Measurements from ENCODE around the gene GDPGP1. TPM values are rescaled to one million over a fixed set of nuclear protein-coding genes. Genes with fewer than 3 reads are reported as not detected.
A peak's percentile ranks its signal among the peaks of the same experiment; 100 is the strongest.
"Not testable (repeated sequence)": the region's sequence is repeated elsewhere in the genome, so short reads cannot be mapped to it uniquely, and the experiment has no call there.

Gene GDPGP1
- total and polyA plus RNA-seq, 8 donors: 3.4 to 8.6 (median 4.0) TPM

- ATAC-seq (no peak), DNase-seq (no peak)
- Histone ChIP-seq H3K27ac (no peak overlapping the region), H3K9me3 (no peaks in the 10 kb centered on the region), H3K27me3 (no peaks in the 10 kb centered on the region), H3K36me3 (peaks cover 0 to 18% of the 10 kb centered on the region in 2 donors), H3K4me3 (no peak overlapping the region), H3K4me1 (peaks cover 0 to 3% of the 10 kb centered on the region in 2 donors)
- intact Hi-C loops (cut with DNase I): no loop called here
- TF ChIP-seq CTCF (IDR thresholded peaks at IDR 0.05): no peak
These were observed 10.1 kb downstream of the GDPGP1 start for GRCh38 chr15:90243943-90244639.

- no peak for TF ChIP-seq CTCF (IDR thresholded peaks at IDR 0.05)
- H3K4me1 ChIP-seq: peaks cover 0 to 14% of the 10 kb centered on the region in 2 donors
- H3K27ac ChIP-seq: peak overlapping the region in 1 of 2 donors; percentile 63
- H3K4me3 ChIP-seq: peak overlapping the region; percentile 49 to 52
- H3K36me3 ChIP-seq: no peaks in the 10 kb centered on the region
- H3K27me3 ChIP-seq: no peaks in the 10 kb centered on the region
- intact Hi-C loops (cut with DNase I): no loop called here
- DNase-seq (no peak), ATAC-seq (no peak)
- no peaks in the 10 kb centered on the region for H3K9me3 ChIP-seq
These were observed 14.8 kb downstream of the GDPGP1 start for GRCh38 chr15:90248789-90249202.

GRCh38 chr15:90249203-90249863 lies 15.3 kb downstream of the GDPGP1 start, which contains the start of gene TTLL13:
Gene TTLL13 (plus strand): TSS chr15:90249556. CDS start chr15:90250631, 1,075 bp downstream.
- Histone ChIP-seq H3K27me3 (no peaks in the 10 kb centered on the region), H3K4me3 (peak within 1 kb of the TSS; percentile 49 to 52), H3K9me3 (no peaks in the 10 kb centered on the region), H3K36me3 (no peaks in the 10 kb centered on the region), H3K4me1 (peaks cover 0 to 14% of the 10 kb centered on the region in 2 donors), H3K27ac (peak within 1 kb of the TSS; percentile 10 to 63)
- no peak for TF ChIP-seq CTCF (IDR thresholded peaks at IDR 0.05)
- ATAC-seq: peak; percentile 99
- intact Hi-C loops (cut with DNase I): no loop called here
- peak; percentile 85 to 98 (median 94) for DNase-seq

GRCh38 chr15:90257776-90258175 lies 23.8 kb downstream of the GDPGP1 start:
- Histone ChIP-seq H3K27me3 (no peaks in the 10 kb centered on the region), H3K4me1 (no peaks in the 10 kb centered on the region), H3K36me3 (no peaks in the 10 kb centered on the region), H3K9me3 (no peaks in the 10 kb centered on the region), H3K27ac (no peak overlapping the region), H3K4me3 (no peak overlapping the region)
- TF ChIP-seq CTCF (IDR thresholded peaks at IDR 0.05): no peak
- ATAC-seq (no peak), DNase-seq (no peak)
- intact Hi-C loops (cut with DNase I): no loop called here

- peaks cover under 1 to 6% of the 10 kb centered on the region in 2 donors for H3K4me1 ChIP-seq
- H3K27me3 ChIP-seq: no peaks in the 10 kb centered on the region
- intact Hi-C loops (cut with DNase I): no loop called here
- ATAC-seq (no peak), DNase-seq (no peak)
- H3K9me3 ChIP-seq: no peaks in the 10 kb centered on the region
- no peak for TF ChIP-seq CTCF (IDR thresholded peaks at IDR 0.05)
- no peak overlapping the region for H3K4me3 ChIP-seq
- no peak overlapping the region for H3K27ac ChIP-seq
- no peaks in the 10 kb centered on the region for H3K36me3 ChIP-seq
These were observed 25.5 kb downstream of the GDPGP1 start for GRCh38 chr15:90259524-90259923.

- H3K27ac ChIP-seq; intact Hi-C loops (cut with DNase I); ATAC-seq; H3K9me3 ChIP-seq; DNase-seq; H3K4me3 ChIP-seq; H3K27me3 ChIP-seq; H3K36me3 ChIP-seq: not testable (repeated sequence)
- peaks cover 3 to 11% of the 10 kb centered on the region in 2 donors for H3K4me1 ChIP-seq
These were observed 26.7 kb downstream of the GDPGP1 start for GRCh38 chr15:90260731-90261130.

Measured in left lung (tissue), 10 donors.